HepG2 (cell line): ENCODE data around the gene PLSCR4.

Experiments
- DPF2 ChIP-seq: sonication (generic); formaldehyde crosslinking; IDR thresholded peaks from 2 replicates; pipeline ENCODE4 v1.4.0; 2020; ENCODE audit warnings: mild to moderate bottlenecking, low read depth, missing genetic modification reagents, borderline replicate concordance
- MAX ChIP-seq: IDR thresholded peaks from 2 replicates; pipeline ENCODE4 v1.6.1; 2012; ENCODE audit warnings: inconsistent platforms
- MTF1 ChIP-seq: sonication (generic); formaldehyde crosslinking; IDR thresholded peaks from 2 replicates; pipeline ENCODE4 v1.5.0; 2020; ENCODE audit warnings: missing genetic modification reagents
- NFE2L2 ChIP-seq: fragments of 150-350 bp; IDR thresholded peaks from 2 replicates; pipeline ENCODE4 v1.6.1; 2014; ENCODE audit warnings: low read length
- POLR2A ChIP-seq, 2 experiments: IDR thresholded peaks; 2 replicates each; pipeline ENCODE4 v1.6.1; 2011; ENCODE audit warnings: low read depth in 2 of 2, low read length in 2 of 2, mild to moderate bottlenecking in 1 of 2, moderate library complexity in 1 of 2; ENCODE audit not compliant: insufficient read depth in 1 of 2
- POLR2AphosphoS5 ChIP-seq: IDR thresholded peaks from 2 replicates; pipeline ENCODE4 v1.6.1; 2012; ENCODE audit warnings: low read depth, low read length
- SRF ChIP-seq: IDR thresholded peaks from 2 replicates; pipeline ENCODE4 v1.6.1; 2011; ENCODE audit warnings: mild to moderate bottlenecking, low read depth, low read length, moderate library complexity
- TRIM24 ChIP-seq: sonication (generic); formaldehyde crosslinking; IDR thresholded peaks from 2 replicates; pipeline ENCODE4 v1.8.0; 2022; ENCODE audit warnings: mild to moderate bottlenecking, missing genetic modification reagents
- ZBTB26 ChIP-seq: IDR thresholded peaks from 2 replicates; pipeline ENCODE4 v1.6.1; 2016; ENCODE audit warnings: missing compliant biosample characterization, missing genetic modification reagents, borderline replicate concordance
- ZC3H13 ChIP-seq: sonication (generic); formaldehyde crosslinking; IDR thresholded peaks from 2 replicates; pipeline ENCODE4 v1.8.1; 2023; ENCODE audit warnings: mild to moderate bottlenecking, missing genetic modification reagents, moderate library complexity
- ZNF253 ChIP-seq: sonication (generic); formaldehyde crosslinking; IDR thresholded peaks from 2 replicates; pipeline ENCODE4 v1.8.0; 2022; ENCODE audit warnings: mild to moderate bottlenecking, missing genetic modification reagents, borderline replicate concordance
- ZNF281 ChIP-seq: sonication (generic); formaldehyde crosslinking; IDR thresholded peaks from 2 replicates; pipeline ENCODE4 v1.4.0; 2020; ENCODE audit warnings: missing genetic modification reagents, borderline replicate concordance
- ZNF577 ChIP-seq: sonication (generic); formaldehyde crosslinking; IDR thresholded peaks from 2 replicates; pipeline ENCODE4 v1.4.0; 2020; ENCODE audit warnings: mild to moderate bottlenecking, low read depth, missing genetic modification reagents, borderline replicate concordance

- TF ChIP-seq MTF1 (CRISPR knock-in tag) (no peak), POLR2A (IDR thresholded peaks at IDR 0.05; ENCODE audit: insufficient read depth in 1 of 2, low read depth in 2 of 2, low read length in 2 of 2) (no peak), ZC3H13 (CRISPR knock-in tag) (no peak), MAX (no peak), SRF (no peak), DPF2 (CRISPR knock-in tag) (no peak), NFE2L2 (no peak), ZNF577 (CRISPR knock-in tag) (no peak), ZNF281 (CRISPR knock-in tag) (no peak), ZBTB26 (CRISPR knock-in tag) (no peak), POLR2AphosphoS5 (no peak), ZNF253 (CRISPR knock-in tag) (no peak), TRIM24 (CRISPR knock-in tag) (no peak)
Measured at GRCh38 chr3:146157325-146158060, 93.4 kb downstream of the PLSCR4 start.
